T-helper 17 cell (primary cell): ENCODE measurements around the gene NPVF. TPM values are rescaled to one million over a fixed set of nuclear protein-coding genes. Genes with fewer than 3 reads are reported as not detected.

Experiments
- ATAC-seq: fragments of 150-1000 bp; cut with Tn5 transposase; 2 replicates; pipeline ENCODE4 v1.10.0; 2021; ENCODE audit warnings: mild to moderate bottlenecking, moderate library complexity
- DNase-seq, 3 donors: peaks; one replicate each; pipeline versions ENCODE4 v3.0.0 to v3.0.0-alpha.2; 2020 to 2021
- H3K9me3 ChIP-seq: one replicate; pipeline ENCODE4 v1.7.0; 2013; ENCODE audit warnings: low read length, mild to moderate bottlenecking; ENCODE audit not compliant: control insufficient read depth, poor library complexity, severe bottlenecking
- H3K27ac Mint-ChIP-seq: one replicate; pipeline ENCODE4 v1.8.0; 2022; ENCODE audit warnings: mild to moderate bottlenecking, moderate library complexity, mixed read lengths
- H3K27me3 Mint-ChIP-seq: one replicate; pipeline ENCODE4 v1.8.0; 2022; ENCODE audit warnings: mixed read lengths
- H3K36me3 Mint-ChIP-seq: one replicate; pipeline ENCODE4 v1.8.0; 2022; ENCODE audit warnings: low read depth, mixed read lengths
- H3K4me1 Mint-ChIP-seq: one replicate; pipeline ENCODE4 v1.8.0; 2022; ENCODE audit warnings: mild to moderate bottlenecking, mixed read lengths
- H3K4me3 Mint-ChIP-seq: one replicate; pipeline ENCODE4 v1.8.0; 2022; ENCODE audit warnings: mild to moderate bottlenecking, moderate library complexity, mixed read lengths
- total RNA-seq, 4 donors: library from RNA in 2 of 4; stranded (reverse) in 2 of 4; gene quantifications; one replicate each; pipeline ENCODE4 v1.2.3 and lab custom pipeline; 2022 to 2026

NPVF gene
- total RNA-seq, 2 donors from 2014 or later: not detected

DNA sequence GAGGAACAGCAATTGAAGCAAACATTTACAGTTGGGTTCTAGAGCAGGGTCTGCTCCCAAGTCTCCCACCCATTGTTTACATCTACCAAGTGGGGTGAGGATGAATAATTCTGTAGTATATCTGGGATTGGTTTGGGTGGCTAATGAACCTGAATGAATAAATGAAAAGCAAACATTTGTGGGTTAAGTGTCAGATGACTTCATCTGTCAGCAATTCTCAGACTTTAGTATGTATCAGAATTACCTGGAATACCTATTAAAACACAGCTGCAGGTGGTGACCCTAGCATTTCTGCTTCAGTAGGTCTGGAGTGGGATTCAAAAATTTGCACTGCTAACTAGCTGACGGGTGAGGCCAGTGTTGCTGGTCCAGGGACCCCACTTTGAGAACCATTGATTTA, 18.0 kb upstream of the NPVF start:
- ATAC-seq: no peak
- no peak for DNase-seq
- no peak overlapping the region for H3K27ac Mint-ChIP-seq
- no peaks in the 10 kb centered on the region for H3K4me1 Mint-ChIP-seq
- H3K9me3 ChIP-seq: no peaks in the 10 kb centered on the region
- no peak overlapping the region for H3K4me3 Mint-ChIP-seq
- H3K36me3 Mint-ChIP-seq: no peaks in the 10 kb centered on the region
- H3K27me3 Mint-ChIP-seq: peaks cover 66% of the 10 kb centered on the region

DNA sequence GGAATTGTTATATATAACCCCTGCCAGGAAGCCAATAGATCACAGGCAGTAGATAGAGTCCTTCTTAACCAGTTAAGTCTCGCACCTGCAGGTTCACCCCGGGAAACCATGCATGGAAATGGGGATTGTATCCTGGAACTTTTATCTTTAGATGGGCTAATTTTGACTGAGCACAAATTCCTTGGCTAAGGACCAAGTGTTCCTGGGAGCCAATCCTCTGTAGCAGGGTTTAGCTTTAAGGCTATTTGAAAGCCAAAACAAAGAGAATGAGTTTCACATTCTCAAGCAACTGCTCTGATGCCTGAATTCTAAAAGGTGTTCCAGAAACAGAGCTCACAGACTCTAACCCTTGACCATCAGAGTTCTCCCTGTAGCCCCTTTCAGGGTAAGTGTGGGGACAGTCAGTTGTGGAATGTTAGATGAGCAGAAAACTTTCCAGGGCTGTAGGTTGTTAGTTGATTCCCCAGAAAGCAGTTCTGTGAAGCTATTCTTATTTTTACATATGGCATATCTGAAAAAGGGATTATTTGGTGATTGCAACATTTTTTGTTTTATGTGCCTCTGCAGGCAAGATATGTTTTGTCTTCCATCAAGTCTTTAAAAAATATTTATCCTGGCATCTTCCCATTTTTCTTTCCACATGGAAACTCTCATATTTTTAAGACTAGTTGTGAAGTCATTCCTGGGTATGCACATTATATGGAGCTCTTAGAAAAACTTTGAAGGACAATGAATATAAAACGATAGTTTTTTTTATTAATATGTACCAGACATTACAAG, 16.2 kb upstream of the NPVF start:
- Mint-ChIP-seq H3K27ac (no peak overlapping the region), H3K36me3 (peaks cover 2% of the 10 kb centered on the region), H3K4me1 (no peaks in the 10 kb centered on the region), H3K27me3 (peaks cover 64% of the 10 kb centered on the region), H3K4me3 (no peak overlapping the region)
- DNase-seq: no peak
- no peaks in the 10 kb centered on the region for H3K9me3 ChIP-seq
- no peak for ATAC-seq

DNA sequence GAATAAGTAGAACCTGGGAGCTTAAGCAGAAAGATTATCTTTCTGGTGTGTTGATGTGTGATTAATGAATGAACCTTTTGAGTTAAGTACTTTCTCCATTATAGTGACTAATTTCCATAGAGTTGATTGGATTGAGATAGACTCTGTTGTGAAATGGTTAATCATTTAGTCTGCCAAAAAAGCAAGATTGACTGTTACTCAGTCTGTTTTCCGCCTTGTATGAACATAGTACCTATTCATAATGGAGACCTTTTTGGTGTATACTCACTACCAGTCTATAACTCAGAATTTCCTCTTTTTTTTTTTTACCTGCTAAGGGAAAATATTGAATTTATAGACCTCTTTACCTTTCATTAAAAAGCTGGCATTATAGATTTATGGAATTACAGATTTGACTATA, 14.4 kb upstream of the NPVF start:
- Mint-ChIP-seq H3K4me3 (no peak overlapping the region), H3K4me1 (no peaks in the 10 kb centered on the region), H3K27ac (no peak overlapping the region), H3K27me3 (peaks cover 64% of the 10 kb centered on the region), H3K36me3 (peaks cover 2% of the 10 kb centered on the region)
- no peaks in the 10 kb centered on the region for H3K9me3 ChIP-seq
- ATAC-seq: no peak
- DNase-seq: no peak

DNA sequence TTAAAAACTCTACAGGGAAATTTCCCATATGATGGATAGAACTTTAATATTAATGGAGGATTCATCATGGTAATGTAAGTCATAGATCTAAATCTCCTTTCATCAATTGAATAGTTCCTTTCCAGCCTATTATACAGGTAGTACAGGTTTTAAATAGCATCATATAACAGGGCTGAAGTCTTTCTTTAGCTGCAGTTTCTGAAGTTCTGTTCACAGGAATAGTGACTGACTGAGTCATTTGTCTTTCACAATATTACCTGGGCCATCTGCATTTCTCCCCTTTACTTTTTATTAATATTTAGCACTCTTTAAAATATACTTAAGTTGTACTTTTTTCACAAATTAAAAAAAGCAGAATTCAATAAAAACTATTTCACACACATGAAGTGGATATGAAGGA, 12.6 kb upstream of the NPVF start:
- no peak overlapping the region for H3K27ac Mint-ChIP-seq
- H3K27me3 Mint-ChIP-seq: peaks cover 62% of the 10 kb centered on the region
- peaks cover 2% of the 10 kb centered on the region for H3K36me3 Mint-ChIP-seq
- no peak overlapping the region for H3K4me3 Mint-ChIP-seq
- no peak for ATAC-seq
- no peaks in the 10 kb centered on the region for H3K4me1 Mint-ChIP-seq
- DNase-seq: no peak
- H3K9me3 ChIP-seq: no peaks in the 10 kb centered on the region

DNA sequence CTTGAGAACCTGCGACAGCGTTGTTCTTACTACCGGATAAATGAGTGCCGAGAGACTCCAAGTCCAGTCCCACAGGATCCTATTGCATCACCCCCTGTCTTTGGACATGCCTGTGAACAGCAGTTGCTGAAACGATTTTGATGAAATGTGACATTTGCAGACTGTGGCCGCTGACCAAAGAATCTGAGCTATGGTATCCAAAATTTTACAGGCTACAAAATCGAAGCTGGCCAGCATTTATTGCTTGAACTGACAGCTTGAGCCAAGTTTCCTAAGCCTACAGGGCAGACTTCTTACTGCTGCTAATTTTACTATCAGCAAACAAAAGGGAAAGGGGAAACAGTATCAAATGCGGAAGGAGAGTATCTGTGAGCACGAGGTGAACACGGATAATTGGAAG, 12.1 kb upstream of the NPVF start:
- peaks cover 64% of the 10 kb centered on the region for H3K27me3 Mint-ChIP-seq
- no peaks in the 10 kb centered on the region for H3K4me1 Mint-ChIP-seq
- DNase-seq (no peak), ATAC-seq (no peak)
- H3K9me3 ChIP-seq: no peaks in the 10 kb centered on the region
- peaks cover 2% of the 10 kb centered on the region for H3K36me3 Mint-ChIP-seq
- H3K27ac Mint-ChIP-seq: no peak overlapping the region
- H3K4me3 Mint-ChIP-seq: no peak overlapping the region

DNA sequence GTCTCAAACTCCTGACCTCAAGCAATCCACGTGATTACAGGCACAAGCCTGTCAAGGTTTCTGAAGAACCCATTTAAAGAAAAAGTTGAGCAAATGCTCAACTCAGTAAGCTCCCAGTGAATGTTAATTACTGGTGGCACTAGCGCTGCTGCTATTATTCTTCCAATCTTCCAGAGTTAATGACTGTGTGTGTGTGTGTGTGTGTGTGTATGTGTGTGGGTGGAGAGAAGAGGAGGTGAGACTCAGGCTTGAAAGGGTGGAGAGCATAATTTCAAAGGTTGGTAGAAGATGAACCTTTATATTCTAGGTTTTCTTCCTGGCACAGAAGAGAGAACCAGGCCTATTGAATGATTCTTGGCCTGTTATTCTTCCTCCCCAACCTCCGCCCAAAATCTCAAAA, 11.6 kb upstream of the NPVF start:
- Mint-ChIP-seq H3K27ac (no peak overlapping the region), H3K4me3 (no peak overlapping the region), H3K27me3 (peaks cover 64% of the 10 kb centered on the region), H3K4me1 (no peaks in the 10 kb centered on the region), H3K36me3 (peaks cover 2% of the 10 kb centered on the region)
- H3K9me3 ChIP-seq: no peaks in the 10 kb centered on the region
- no peak for DNase-seq
- no peak for ATAC-seq

DNA sequence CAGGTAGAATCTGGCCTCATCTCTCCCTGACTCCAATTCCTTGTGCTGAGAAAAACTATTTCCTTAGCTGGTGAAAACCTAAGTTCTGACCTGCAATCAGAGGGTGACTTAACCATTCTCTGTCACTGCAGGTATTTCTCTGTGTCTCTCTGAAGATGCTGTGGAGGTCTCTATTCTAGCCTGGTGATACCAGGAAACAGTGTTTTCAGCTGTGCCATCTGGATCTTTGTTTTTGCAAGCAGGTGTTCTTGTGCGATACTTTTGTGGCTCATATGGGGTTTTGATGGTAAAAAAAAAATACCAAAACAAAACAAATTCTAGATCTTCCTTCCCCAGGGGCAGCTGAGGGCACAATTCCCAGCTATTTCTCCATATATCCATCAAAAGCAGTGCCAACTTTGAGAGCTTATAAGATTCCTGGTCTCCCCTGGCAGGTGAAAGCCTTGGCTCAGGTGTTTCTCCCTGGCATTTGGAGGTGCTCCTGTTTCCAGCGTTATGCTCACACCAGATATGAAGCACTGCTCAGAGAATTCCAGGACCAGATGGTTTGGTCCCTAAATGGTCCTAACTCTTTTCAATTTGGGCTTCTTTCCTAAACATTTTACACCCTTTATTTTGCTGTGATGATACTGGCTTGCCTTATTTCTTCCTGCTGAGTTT, 9.9 kb upstream of the NPVF start:
- no peaks in the 10 kb centered on the region for H3K4me1 Mint-ChIP-seq
- no peaks in the 10 kb centered on the region for H3K9me3 ChIP-seq
- DNase-seq (no peak), ATAC-seq (no peak)
- H3K36me3 Mint-ChIP-seq: peaks cover 2% of the 10 kb centered on the region
- peaks cover 49% of the 10 kb centered on the region for H3K27me3 Mint-ChIP-seq
- no peak overlapping the region for H3K4me3 Mint-ChIP-seq
- no peak overlapping the region for H3K27ac Mint-ChIP-seq

DNA sequence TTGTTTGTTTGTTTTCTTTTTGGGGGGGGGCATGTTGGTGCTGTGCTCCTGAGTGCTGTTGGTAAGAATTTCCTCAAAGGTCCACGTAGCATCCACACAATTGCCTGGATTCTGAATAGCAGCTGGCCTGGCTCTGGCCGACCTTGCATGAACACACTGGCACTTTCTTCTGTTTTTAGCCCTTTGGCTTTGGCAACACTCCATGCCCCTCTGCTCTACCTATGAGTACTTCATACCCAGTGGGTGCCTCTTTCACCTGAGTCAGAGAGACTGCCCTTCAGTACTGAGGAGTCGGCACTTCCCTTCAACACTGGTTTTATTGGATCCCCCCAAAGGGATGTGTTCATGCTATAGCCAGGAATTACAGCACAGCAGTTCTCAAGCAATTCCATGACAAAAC, 7.2 kb upstream of the NPVF start:
- no peak for DNase-seq
- Mint-ChIP-seq H3K36me3 (peaks cover 4% of the 10 kb centered on the region), H3K27ac (no peak overlapping the region), H3K27me3 (peaks cover 49% of the 10 kb centered on the region), H3K4me1 (no peaks in the 10 kb centered on the region), H3K4me3 (no peak overlapping the region)
- peaks cover 2% of the 10 kb centered on the region for H3K9me3 ChIP-seq
- ATAC-seq: no peak

DNA sequence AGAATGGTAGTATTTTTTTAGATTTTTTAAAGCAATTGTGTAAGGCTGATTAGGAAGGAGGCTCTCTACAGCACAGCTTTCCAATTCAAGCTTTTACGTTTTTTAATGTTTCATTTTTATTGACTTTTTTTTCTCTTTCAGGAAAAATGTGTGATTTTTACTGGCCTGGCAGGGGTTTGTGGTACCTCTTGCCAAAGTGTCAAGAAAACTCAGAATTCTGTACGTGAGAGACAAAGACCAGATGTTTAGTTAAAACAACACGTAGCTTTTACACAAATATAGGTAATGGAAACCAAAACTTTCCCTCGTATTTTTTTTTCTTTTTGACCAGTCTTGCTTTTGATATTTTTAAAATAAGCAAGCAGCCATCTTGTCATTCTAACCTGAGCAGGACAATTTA, 6.0 kb upstream of the NPVF start:
- ATAC-seq (no peak), DNase-seq (no peak)
- peaks cover 2% of the 10 kb centered on the region for H3K36me3 Mint-ChIP-seq
- H3K27me3 Mint-ChIP-seq: peaks cover 43% of the 10 kb centered on the region
- H3K9me3 ChIP-seq: peaks cover 2% of the 10 kb centered on the region
- no peak overlapping the region for H3K4me3 Mint-ChIP-seq
- H3K4me1 Mint-ChIP-seq: no peaks in the 10 kb centered on the region
- no peak overlapping the region for H3K27ac Mint-ChIP-seq

DNA sequence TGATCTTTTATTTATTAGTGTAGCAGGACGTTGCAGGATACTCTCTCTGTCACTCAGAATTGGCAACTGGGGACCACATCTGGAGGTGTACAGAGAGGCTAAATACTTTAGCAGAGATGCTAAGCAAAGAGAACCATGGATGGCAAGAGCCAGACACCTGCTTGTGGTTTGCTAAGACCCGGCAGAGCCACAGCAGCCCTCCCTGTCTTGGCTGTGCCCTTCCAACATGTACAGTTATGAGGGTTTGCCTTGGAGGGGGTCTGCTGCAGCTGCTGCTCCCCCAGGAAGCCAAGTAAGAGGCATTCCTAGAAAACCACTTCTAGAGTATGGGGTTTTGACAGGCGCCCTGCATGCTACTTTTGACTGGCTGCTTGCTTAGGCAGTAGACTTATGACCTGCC, 5.1 kb downstream of the NPVF start:
- H3K4me3 Mint-ChIP-seq: no peak overlapping the region
- no peaks in the 10 kb centered on the region for H3K36me3 Mint-ChIP-seq

DNA sequence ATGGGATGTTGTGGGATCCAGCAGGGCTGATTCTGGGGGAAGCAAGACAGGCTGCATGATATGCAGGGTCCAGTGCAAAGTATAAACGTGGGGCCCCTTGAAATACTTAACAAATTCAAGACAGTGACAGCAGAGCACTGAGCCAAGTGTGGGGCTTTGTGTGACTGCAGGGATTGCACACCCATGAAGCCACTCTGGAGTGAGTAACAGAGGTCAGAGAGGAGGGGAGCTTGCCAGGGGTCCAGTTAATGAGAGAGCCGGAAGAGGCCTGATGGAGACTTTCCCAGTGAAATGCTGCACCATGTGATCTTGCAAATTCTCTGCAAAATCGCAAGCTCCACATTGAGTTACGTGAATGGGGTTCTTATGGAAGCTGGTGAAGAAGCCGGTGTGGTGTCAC, 5.6 kb downstream of the NPVF start:
- H3K4me1 Mint-ChIP-seq: no peaks in the 10 kb centered on the region
- no peaks in the 10 kb centered on the region for H3K36me3 Mint-ChIP-seq
- H3K27ac Mint-ChIP-seq: no peak overlapping the region
- no peaks in the 10 kb centered on the region for H3K9me3 ChIP-seq
- H3K27me3 Mint-ChIP-seq: peaks cover 58% of the 10 kb centered on the region
- DNase-seq: no peak
- ATAC-seq: no peak
- no peak overlapping the region for H3K4me3 Mint-ChIP-seq

More for the DNA sequence above, 5.1 kb downstream of the NPVF start:
- H3K27ac Mint-ChIP-seq: no peak overlapping the region
- H3K27me3 Mint-ChIP-seq: peaks cover 60% of the 10 kb centered on the region
- no peaks in the 10 kb centered on the region for H3K9me3 ChIP-seq
- ATAC-seq (no peak), DNase-seq (no peak)
- H3K4me1 Mint-ChIP-seq: no peaks in the 10 kb centered on the region

DNA sequence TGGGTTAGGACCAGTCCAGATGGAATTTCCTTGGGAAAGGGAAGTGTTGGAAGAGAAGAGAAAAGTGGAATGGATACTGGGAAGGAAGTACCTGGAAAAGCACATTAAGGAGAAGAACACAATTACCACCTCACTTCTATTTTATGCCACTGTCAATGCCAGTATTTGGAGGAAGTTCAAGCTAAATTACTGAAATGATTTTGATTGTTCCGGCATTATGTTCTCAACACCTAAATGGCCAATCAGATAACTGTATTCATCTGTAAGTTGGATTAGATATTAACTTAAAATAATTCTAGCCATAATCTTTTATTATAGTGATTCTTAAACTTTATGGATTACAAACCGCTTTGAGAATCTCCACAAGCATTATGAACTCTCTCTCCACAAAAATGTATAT, 7.3 kb downstream of the NPVF start:
- ATAC-seq: no peak
- no peaks in the 10 kb centered on the region for H3K4me1 Mint-ChIP-seq
- no peaks in the 10 kb centered on the region for H3K9me3 ChIP-seq
- no peak for DNase-seq
- no peak overlapping the region for H3K4me3 Mint-ChIP-seq
- H3K27ac Mint-ChIP-seq: no peak overlapping the region
- peaks cover 52% of the 10 kb centered on the region for H3K27me3 Mint-ChIP-seq
- no peaks in the 10 kb centered on the region for H3K36me3 Mint-ChIP-seq

DNA sequence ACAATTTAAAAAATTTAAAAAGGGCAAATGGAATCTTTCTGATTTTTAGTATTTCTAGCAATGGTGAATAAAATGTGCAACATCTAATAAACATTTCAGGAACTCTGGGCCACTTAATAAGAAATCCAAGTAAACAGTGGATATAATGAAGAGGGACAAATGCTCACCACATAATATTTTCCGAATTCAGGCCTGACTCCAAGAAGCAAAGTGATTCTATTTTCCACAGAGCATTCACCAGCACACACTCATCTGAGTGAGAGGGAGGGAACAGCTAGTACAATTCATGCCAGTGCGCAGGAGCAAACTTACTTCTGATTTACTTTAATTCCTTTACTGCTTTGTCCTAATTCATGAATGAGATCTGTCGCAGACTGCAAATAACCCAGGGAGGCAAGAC, 10.1 kb downstream of the NPVF start:
- H3K4me3 Mint-ChIP-seq: no peak overlapping the region
- DNase-seq: no peak
- H3K9me3 ChIP-seq: no peaks in the 10 kb centered on the region
- ATAC-seq: no peak
- no peaks in the 10 kb centered on the region for H3K36me3 Mint-ChIP-seq
- H3K27ac Mint-ChIP-seq: no peak overlapping the region
- H3K4me1 Mint-ChIP-seq: no peaks in the 10 kb centered on the region
- peaks cover 39% of the 10 kb centered on the region for H3K27me3 Mint-ChIP-seq

DNA sequence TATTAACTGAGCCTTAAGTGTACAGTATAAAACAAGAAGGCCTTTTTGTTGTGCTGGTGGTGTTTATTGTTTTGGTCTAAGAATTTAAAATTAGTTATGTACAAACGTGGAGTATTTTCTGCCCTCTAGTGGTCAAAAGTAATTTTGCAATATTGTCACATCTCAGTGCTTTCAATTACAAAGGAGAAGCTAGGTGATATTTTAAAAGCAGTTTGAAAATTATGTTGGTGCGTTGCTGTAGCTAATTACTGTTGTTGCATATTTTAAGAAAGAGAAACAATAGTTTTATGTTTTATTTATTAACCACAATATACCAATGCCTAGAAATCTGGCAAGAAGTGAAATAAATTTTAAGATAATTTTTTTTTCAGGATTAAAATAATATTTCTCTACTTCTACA, 11.4 kb downstream of the NPVF start:
- ATAC-seq: no peak
- no peaks in the 10 kb centered on the region for H3K9me3 ChIP-seq
- Mint-ChIP-seq H3K27me3 (peaks cover 36% of the 10 kb centered on the region), H3K4me3 (no peak overlapping the region), H3K4me1 (no peaks in the 10 kb centered on the region), H3K36me3 (no peaks in the 10 kb centered on the region), H3K27ac (no peak overlapping the region)
- no peak for DNase-seq
